CD8-positive, alpha-beta memory T cell (primary cell): ENCODE measurements around the gene MMP28. TPM values are rescaled to one million over a fixed set of nuclear protein-coding genes. Genes with fewer than 3 reads are reported as not detected.
"Not testable (repeated sequence)": the region's sequence is repeated elsewhere in the genome, so short reads cannot be mapped to it uniquely, and the experiment has no call there.

Source experiments
- CTCF ChIA-PET: fragments of 350-600 bp; sonication (Branson Sonifier 250); formaldehyde crosslinking; loops from one replicate; lab custom pipeline; 2021; ENCODE audit warnings: antibody characterized with exemption; lab: Charles Lee
- POLR2A ChIA-PET: fragments of 350-600 bp; sonication (Branson Sonifier 250); formaldehyde crosslinking; loops from one replicate; lab custom pipeline; 2021; ENCODE audit warnings: antibody characterized with exemption; lab: Charles Lee
- DNase-seq, 5 donors: peaks; one replicate each; pipeline versions ENCODE4 v3.0.0 to v3.0.0-alpha.2; 2020 to 2022; ENCODE audit warnings: mixed read lengths in 1 of 5
- H3K27ac ChIP-seq: one replicate; pipeline ENCODE4 v1.7.0; 2013; ENCODE audit warnings: low read depth, mild to moderate bottlenecking, low read length, moderate library complexity
- H3K27me3 ChIP-seq: 2 replicates; pipeline ENCODE4 v1.7.0; 2013; ENCODE audit warnings: low read length, mild to moderate bottlenecking; ENCODE audit not compliant: insufficient read depth, poor library complexity, severe bottlenecking
- H3K36me3 ChIP-seq: 2 replicates; pipeline ENCODE4 v1.7.0; 2013; ENCODE audit warnings: mild to moderate bottlenecking, low read length, moderate library complexity; ENCODE audit not compliant: insufficient read depth
- H3K4me1 ChIP-seq: 2 replicates; pipeline ENCODE4 v1.7.0; 2013; ENCODE audit warnings: mild to moderate bottlenecking, low read length, moderate library complexity; ENCODE audit not compliant: insufficient read depth
- H3K4me3 ChIP-seq: 2 replicates; pipeline ENCODE4 v1.7.0; 2013; ENCODE audit warnings: mild to moderate bottlenecking, low read length
- H3K9me3 ChIP-seq: 2 replicates; pipeline ENCODE4 v1.7.0; 2013; ENCODE audit warnings: mild to moderate bottlenecking, low read length
- H3K27ac Mint-ChIP-seq, 8 donors: one replicate each; pipeline ENCODE4 v1.8.0; 2020 to 2021; ENCODE audit warnings: mixed read lengths in 8 of 8, mild to moderate bottlenecking in 6 of 8, inconsistent platforms in 3 of 8, moderate library complexity in 3 of 8
- H3K27me3 Mint-ChIP-seq, 2 donors: one replicate each; pipeline ENCODE4 v1.8.0; 2020 to 2021; ENCODE audit warnings: mixed read lengths in 2 of 2, mild to moderate bottlenecking in 1 of 2, moderate library complexity in 1 of 2
- H3K36me3 Mint-ChIP-seq, 3 donors: one replicate each; pipeline ENCODE4 v1.8.0; 2020 to 2021; ENCODE audit warnings: mixed read lengths in 3 of 3, inconsistent platforms in 1 of 3, mild to moderate bottlenecking in 1 of 3
- H3K4me1 Mint-ChIP-seq, 3 donors: one replicate each; pipeline ENCODE4 v1.8.0; 2020 to 2021; ENCODE audit warnings: mixed read lengths in 3 of 3, inconsistent platforms in 1 of 3, mild to moderate bottlenecking in 1 of 3
- H3K4me3 Mint-ChIP-seq, 7 donors: one replicate each; pipeline ENCODE4 v1.8.0; 2020 to 2021; ENCODE audit warnings: mixed read lengths in 7 of 7, mild to moderate bottlenecking in 6 of 7, moderate library complexity in 4 of 7, inconsistent platforms in 2 of 7
- H3K9me3 Mint-ChIP-seq, 5 donors: one replicate each; pipeline ENCODE4 v1.8.0; 2020 to 2022; ENCODE audit warnings: mixed read lengths in 5 of 5, mild to moderate bottlenecking in 3 of 5, moderate library complexity in 2 of 5, inconsistent platforms in 1 of 5
- polyA plus RNA-seq: library from polyadenylated mRNA; unstranded; fragments of 300-500 nt; fragmentation: Illumina TruSeq; gene quantifications from one replicate; pipeline ENCODE4 v1.2.3, GENCODE V29; 2021
- total RNA-seq, 2 experiments: library from RNA; stranded (reverse); gene quantifications; one replicate each; pipeline ENCODE4 v1.2.3, GENCODE V29; 2021

Gene MMP28
- total and polyA plus RNA-seq, 3 experiments from 2014 or later: not detected

DNA sequence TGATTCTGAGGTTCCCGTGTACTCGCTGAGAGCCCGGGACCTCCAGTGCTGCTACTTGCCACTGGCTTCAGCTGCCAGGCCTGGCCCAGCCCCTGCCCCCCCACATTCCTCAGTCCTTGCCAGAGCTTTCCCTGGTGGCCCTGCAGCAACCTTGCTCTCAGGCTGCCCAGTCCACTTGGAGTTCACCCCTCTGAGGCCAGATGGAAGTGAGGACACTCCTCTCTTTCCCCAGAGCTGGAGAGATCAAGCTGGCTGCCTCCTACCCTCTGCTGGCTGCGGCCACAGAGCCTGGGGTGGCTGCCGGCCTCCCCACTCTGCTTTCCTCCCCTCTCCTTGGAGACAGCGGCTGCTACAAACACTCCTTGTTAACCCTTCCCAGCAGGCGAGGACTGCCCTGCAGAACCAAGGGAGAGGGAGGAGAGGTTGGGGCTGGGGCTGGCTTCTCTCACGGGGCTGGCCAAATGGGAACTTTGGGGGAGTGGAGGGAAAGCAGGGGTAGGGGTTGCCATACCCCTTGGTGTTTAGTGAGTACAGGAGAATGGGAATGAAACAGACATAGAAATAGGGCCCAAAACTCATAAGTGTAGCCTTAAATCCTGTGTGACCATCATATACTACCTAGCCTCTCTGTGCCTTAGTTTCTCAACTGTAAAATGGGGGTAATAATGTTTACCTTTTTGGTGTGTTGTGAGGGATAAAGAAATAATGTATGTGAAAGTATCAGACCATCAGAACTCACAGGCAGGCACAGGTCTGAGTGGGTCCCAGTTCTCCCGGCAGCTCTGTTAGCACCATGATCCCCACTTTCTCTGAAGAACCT is 42.3 kb downstream of the MMP28 start, which contains the start of gene GAS2L2:
TSS of gene GAS2L2 (minus strand) at position 295 of the 820 bp plus-strand sequence. CDS start 389 bp downstream, outside the sequence.
- ChIA-PET POLR2A (no interaction called here), CTCF (no interaction called here)
- peaks cover 4 to 13% (median 5%) of the 10 kb centered on the region in 3 donors for H3K4me1 Mint-ChIP-seq
- H3K27me3 Mint-ChIP-seq: peaks cover 34 to 51% of the 10 kb centered on the region in 2 donors
- H3K9me3 Mint-ChIP-seq: no peaks in the 10 kb centered on the region
- Histone ChIP-seq H3K9me3 (no peaks in the 10 kb centered on the region), H3K4me1 (no peaks in the 10 kb centered on the region), H3K27ac (no peak within 1 kb of the TSS), H3K4me3 (no peak within 1 kb of the TSS), H3K27me3 (peaks cover 29% of the 10 kb centered on the region), H3K36me3 (no peaks in the 10 kb centered on the region)
- DNase-seq: no peak
- no peaks in the 10 kb centered on the region for H3K36me3 Mint-ChIP-seq
- no peak within 1 kb of the TSS for H3K4me3 Mint-ChIP-seq
- H3K27ac Mint-ChIP-seq: peak within 1 kb of the TSS in 2 of 8 donors; percentile 8 to 33

- no peaks in the 10 kb centered on the region for H3K9me3 ChIP-seq
- H3K36me3 Mint-ChIP-seq: no peaks in the 10 kb centered on the region
- H3K4me3 Mint-ChIP-seq: no peak overlapping the region
- ChIA-PET POLR2A (no interaction called here), CTCF (interaction anchor here (5.6 kb wide), 1 partner anchor 12 kb away, joined by 42 read pairs; no protein-coding TSS in a partner anchor)
- DNase-seq: no peak
- H3K4me1 ChIP-seq: peaks cover 3% of the 10 kb centered on the region
- peaks cover 4 to 15% (median 5%) of the 10 kb centered on the region in 3 donors for H3K4me1 Mint-ChIP-seq
- peaks cover 35% of the 10 kb centered on the region for H3K27me3 ChIP-seq
- H3K27ac ChIP-seq: no peak overlapping the region
- no peak overlapping the region for H3K27ac Mint-ChIP-seq
- H3K4me3 ChIP-seq: no peak overlapping the region
- no peaks in the 10 kb centered on the region for H3K9me3 Mint-ChIP-seq
- H3K27me3 Mint-ChIP-seq: peaks cover 39 to 53% of the 10 kb centered on the region in 2 donors
- H3K36me3 ChIP-seq: no peaks in the 10 kb centered on the region
Observed at GRCh38 chr17:35752471-35752870, 43.0 kb downstream of the MMP28 start.

DNA sequence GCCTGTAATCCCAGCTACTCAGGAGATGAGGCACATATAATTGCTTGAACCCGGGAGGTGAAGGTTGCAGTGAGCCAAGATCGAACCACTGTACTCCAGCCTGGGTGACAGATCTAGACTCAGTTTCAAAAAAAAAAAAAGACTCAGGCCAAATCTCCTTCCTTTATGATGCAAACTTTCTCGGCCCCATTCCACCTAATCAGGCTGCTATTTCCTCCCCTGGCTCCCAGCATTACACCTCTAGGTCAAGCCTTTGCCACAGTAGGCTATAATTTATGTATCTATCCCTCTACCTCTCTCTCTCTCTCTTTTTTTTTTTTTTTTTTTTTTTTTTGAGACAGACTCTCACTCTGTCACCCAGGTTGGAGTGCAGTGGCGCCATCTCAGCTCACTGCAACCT is 43.9 kb downstream of the MMP28 start:
- H3K27ac ChIP-seq, H3K4me3 Mint-ChIP-seq, H3K4me1 ChIP-seq, H3K27ac Mint-ChIP-seq, H3K9me3 ChIP-seq, DNase-seq, H3K36me3 ChIP-seq, H3K9me3 Mint-ChIP-seq, POLR2A ChIA-PET, H3K4me3 ChIP-seq, H3K36me3 Mint-ChIP-seq: not testable (repeated sequence)
- H3K27me3 ChIP-seq: peaks cover 35% of the 10 kb centered on the region
- H3K27me3 Mint-ChIP-seq: peaks cover 41 to 55% of the 10 kb centered on the region in 2 donors
- CTCF ChIA-PET: interaction anchor here (5.6 kb wide), 1 partner anchor 13 kb away, joined by 42 read pairs; no protein-coding TSS in a partner anchor
- peaks cover 4 to 18% (median 5%) of the 10 kb centered on the region in 3 donors for H3K4me1 Mint-ChIP-seq

GRCh38 chr17:35750526-35751395 is 44.7 kb downstream of the MMP28 start:
- Histone ChIP-seq H3K4me3 (no peak overlapping the region), H3K36me3 (no peaks in the 10 kb centered on the region), H3K9me3 (no peaks in the 10 kb centered on the region), H3K4me1 (peaks cover 6% of the 10 kb centered on the region), H3K27me3 (peaks cover 35% of the 10 kb centered on the region), H3K27ac (no peak overlapping the region)
- Mint-ChIP-seq H3K9me3 (no peaks in the 10 kb centered on the region), H3K27ac (no peak overlapping the region), H3K27me3 (peaks cover 42 to 55% of the 10 kb centered on the region in 2 donors), H3K4me1 (peaks cover 4 to 18% (median 5%) of the 10 kb centered on the region in 3 donors), H3K36me3 (no peaks in the 10 kb centered on the region), H3K4me3 (peak overlapping the region in 1 of 7 donors; percentile 23)
- CTCF ChIA-PET: interaction anchor here (1.9 to 5.6 kb wide), 2 partner anchors 12 to 14 kb away, joined by 6 to 42 read pairs; no protein-coding TSS in a partner anchor
- no peak for DNase-seq
- POLR2A ChIA-PET: no interaction called here

DNA sequence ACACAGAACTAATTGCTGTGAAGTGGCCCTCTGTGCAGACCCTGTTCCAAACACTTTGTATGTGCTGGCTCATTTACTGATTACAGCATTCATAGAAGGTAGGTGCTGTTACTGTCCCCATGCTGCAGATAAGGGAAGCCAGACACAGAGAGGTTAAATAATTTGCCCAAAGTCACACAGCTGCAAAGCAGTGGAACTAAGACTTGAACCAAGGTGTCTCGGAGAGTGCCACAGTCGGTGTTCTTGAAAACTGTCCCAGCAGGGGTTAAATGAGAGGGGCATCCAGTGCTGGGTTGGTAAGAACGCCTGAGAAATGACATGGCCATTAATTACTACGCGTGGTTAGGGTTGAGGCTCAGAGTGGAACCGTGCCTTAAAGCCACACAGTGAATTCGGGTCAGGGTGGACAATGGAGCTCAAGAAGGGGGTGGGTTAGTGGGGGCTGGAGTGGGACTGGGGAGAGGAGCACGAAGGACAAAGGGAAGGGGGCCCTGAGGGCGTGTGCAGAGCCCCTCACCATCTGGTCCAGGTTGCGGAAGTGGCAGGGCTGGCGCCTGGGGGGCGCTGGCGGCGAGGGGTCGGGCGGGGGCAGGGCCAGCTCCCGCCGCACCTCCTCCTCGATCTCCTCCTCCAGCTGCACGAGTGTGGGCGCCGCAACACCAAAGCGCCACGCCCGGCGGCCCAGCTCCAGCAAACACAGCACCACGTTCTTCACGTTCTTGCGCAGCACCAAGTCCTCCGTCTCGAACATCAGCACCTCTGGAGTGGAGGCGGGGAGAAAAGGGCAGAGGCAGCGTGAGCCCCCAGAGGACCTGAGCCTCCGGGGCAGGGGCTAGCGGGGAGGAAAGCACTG is 45.7 kb downstream of the MMP28 start:
- CTCF ChIA-PET: interaction anchor here (1.9 to 5.6 kb wide), 2 partner anchors 11 to 14 kb away, joined by 6 to 42 read pairs; no protein-coding TSS in a partner anchor

GRCh38 chr17:35748979-35749378 is 46.5 kb downstream of the MMP28 start:
- peak overlapping the region in 1 of 8 donors; percentile 40 for H3K27ac Mint-ChIP-seq
- Histone ChIP-seq H3K4me1 (peaks cover 6% of the 10 kb centered on the region), H3K4me3 (no peak overlapping the region), H3K27me3 (peaks cover 35% of the 10 kb centered on the region), H3K36me3 (no peaks in the 10 kb centered on the region), H3K27ac (no peak overlapping the region), H3K9me3 (no peaks in the 10 kb centered on the region)
- no peaks in the 10 kb centered on the region for H3K36me3 Mint-ChIP-seq
- no peak for DNase-seq
- ChIA-PET POLR2A (no interaction called here), CTCF (interaction anchor here (1.5 to 5.6 kb wide), 5 partner anchors 9 to 1207 kb away, joined by 3 to 42 read pairs (median 6); no protein-coding TSS in a partner anchor)
- no peak overlapping the region for H3K4me3 Mint-ChIP-seq
- peaks cover 4 to 18% (median 5%) of the 10 kb centered on the region in 3 donors for H3K4me1 Mint-ChIP-seq
- H3K9me3 Mint-ChIP-seq: no peaks in the 10 kb centered on the region
- H3K27me3 Mint-ChIP-seq: peaks cover 45 to 62% of the 10 kb centered on the region in 2 donors

More for the DNA sequence above, 45.7 kb downstream of the MMP28 start:
- Histone ChIP-seq H3K36me3 (no peaks in the 10 kb centered on the region), H3K27ac (no peak overlapping the region), H3K4me3 (no peak overlapping the region), H3K27me3 (peaks cover 35% of the 10 kb centered on the region), H3K9me3 (no peaks in the 10 kb centered on the region), H3K4me1 (peaks cover 6% of the 10 kb centered on the region)
- Mint-ChIP-seq H3K4me1 (peaks cover 4 to 18% (median 5%) of the 10 kb centered on the region in 3 donors), H3K36me3 (no peaks in the 10 kb centered on the region), H3K27me3 (peaks cover 43 to 56% of the 10 kb centered on the region in 2 donors), H3K9me3 (no peaks in the 10 kb centered on the region), H3K27ac (peak overlapping the region in 1 of 8 donors; percentile 33), H3K4me3 (peak overlapping the region in 3 of 7 donors; percentile 29 to 69 (median 43))
- POLR2A ChIA-PET: no interaction called here
- DNase-seq: no peak

DNA sequence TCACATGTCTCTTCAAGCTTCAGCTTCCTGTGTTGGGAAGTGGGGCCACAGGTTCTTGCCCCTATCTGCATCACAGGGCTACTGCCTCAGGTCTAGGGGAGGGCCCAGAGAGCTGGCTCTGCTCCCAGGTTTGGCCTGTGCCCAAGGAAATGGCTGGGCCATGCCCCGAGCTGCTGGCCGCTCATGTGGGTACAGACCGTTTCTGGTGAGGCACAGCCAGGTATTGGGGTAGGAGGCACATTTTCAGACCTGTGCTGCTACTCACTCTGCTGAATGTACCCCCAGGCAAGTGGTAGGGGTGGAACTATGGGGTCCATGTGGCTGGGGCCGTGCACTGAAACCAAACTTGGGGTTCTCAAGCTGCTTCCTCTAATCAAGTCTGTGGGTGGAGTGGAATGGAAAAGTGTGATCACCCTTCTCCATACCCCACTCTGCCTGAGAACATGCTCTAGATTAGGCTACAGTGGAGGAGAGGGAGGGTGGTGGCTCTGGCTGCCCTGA is 47.0 kb downstream of the MMP28 start:
- CTCF ChIA-PET: interaction anchor here (1.0 to 5.6 kb wide), 12 partner anchors 9 to 1206 kb away, joined by 3 to 42 read pairs (median 6); partner anchors contain the start of gene RASL10B
- POLR2A ChIA-PET: no interaction called here

More for the DNA sequence above, 47.0 kb downstream of the MMP28 start:
- H3K9me3 Mint-ChIP-seq: no peaks in the 10 kb centered on the region
- peaks cover 47 to 63% of the 10 kb centered on the region in 2 donors for H3K27me3 Mint-ChIP-seq
- Histone ChIP-seq H3K4me1 (peaks cover 6% of the 10 kb centered on the region), H3K27ac (no peak overlapping the region), H3K27me3 (peaks cover 35% of the 10 kb centered on the region), H3K36me3 (no peaks in the 10 kb centered on the region), H3K9me3 (no peaks in the 10 kb centered on the region), H3K4me3 (no peak overlapping the region)
- no peaks in the 10 kb centered on the region for H3K36me3 Mint-ChIP-seq
- peaks cover 4 to 18% (median 5%) of the 10 kb centered on the region in 3 donors for H3K4me1 Mint-ChIP-seq
- no peak for DNase-seq
- H3K4me3 Mint-ChIP-seq: no peak overlapping the region
- no peak overlapping the region for H3K27ac Mint-ChIP-seq
